IMR-90 (cell line): Measurements from ENCODE around the gene MMEL1.

Experiments used
- FOS ChIP-seq: fragments of 150-350 bp; IDR thresholded peaks from 2 replicates; pipeline ENCODE4 v1.6.1; 2016; ENCODE audit warnings: low read depth, low read length
- POLR2A ChIP-seq: IDR thresholded peaks from 2 replicates; pipeline ENCODE4 v1.6.1; 2012; ENCODE audit warnings: mild to moderate bottlenecking, low read depth, low read length
- RAD21 ChIP-seq: IDR thresholded peaks from 2 replicates; pipeline ENCODE4 v1.6.1; 2012; ENCODE audit warnings: low read length, improper control_type of control experiment
- RCOR1 ChIP-seq: IDR thresholded peaks from 2 replicates; pipeline ENCODE4 v1.6.1; 2012; ENCODE audit warnings: mild to moderate bottlenecking, low read length, improper control_type of control experiment; ENCODE audit not compliant: insufficient replicate concordance
- TF ChIP-seq, protein P1 (sequence below): conservative IDR thresholded peaks from 2 replicates; pipeline ENCODE4 v1.5.1; 2012; ENCODE audit warnings: mild to moderate bottlenecking, low read depth, low read length, improper control_type of control experiment

- TF ChIP-seq, protein P1, sequence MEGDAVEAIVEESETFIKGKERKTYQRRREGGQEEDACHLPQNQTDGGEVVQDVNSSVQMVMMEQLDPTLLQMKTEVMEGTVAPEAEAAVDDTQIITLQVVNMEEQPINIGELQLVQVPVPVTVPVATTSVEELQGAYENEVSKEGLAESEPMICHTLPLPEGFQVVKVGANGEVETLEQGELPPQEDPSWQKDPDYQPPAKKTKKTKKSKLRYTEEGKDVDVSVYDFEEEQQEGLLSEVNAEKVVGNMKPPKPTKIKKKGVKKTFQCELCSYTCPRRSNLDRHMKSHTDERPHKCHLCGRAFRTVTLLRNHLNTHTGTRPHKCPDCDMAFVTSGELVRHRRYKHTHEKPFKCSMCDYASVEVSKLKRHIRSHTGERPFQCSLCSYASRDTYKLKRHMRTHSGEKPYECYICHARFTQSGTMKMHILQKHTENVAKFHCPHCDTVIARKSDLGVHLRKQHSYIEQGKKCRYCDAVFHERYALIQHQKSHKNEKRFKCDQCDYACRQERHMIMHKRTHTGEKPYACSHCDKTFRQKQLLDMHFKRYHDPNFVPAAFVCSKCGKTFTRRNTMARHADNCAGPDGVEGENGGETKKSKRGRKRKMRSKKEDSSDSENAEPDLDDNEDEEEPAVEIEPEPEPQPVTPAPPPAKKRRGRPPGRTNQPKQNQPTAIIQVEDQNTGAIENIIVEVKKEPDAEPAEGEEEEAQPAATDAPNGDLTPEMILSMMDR, result no peak
- no peak for TF ChIP-seq RCOR1
- TF ChIP-seq FOS, result no peak
- TF ChIP-seq POLR2A, result no peak
- TF ChIP-seq RAD21, result no peak
Observed at GRCh38 chr1:2643414-2644077, 10.7 kb upstream of the MMEL1 start.
